ENCODE data around the gene RXYLT1.
A peak's percentile ranks its signal among the peaks of the same experiment; 100 is the strongest.

Gene RXYLT1

DNA sequence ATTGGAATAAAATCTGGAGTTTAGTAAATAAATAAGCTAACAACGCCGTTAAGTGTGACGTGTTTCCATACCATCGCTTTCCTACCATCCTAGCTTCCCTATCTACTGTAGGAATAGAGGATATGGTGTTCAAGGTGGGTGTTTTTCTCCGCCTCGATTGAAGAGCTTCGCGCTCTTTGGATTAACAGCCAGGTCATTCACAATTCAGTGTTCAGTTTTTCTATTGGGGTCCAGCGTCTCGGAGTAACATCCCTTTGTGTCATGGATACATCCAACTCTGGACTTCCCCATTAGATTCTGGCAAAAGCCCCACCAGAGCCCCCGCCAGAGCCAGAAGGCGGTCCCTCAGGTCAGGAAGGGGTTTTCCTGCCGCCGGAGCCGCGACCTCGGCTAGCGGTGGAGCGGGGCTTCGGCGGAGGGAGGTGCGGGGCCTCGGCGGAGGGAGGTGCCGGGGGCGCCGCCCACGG lies 63.6 kb downstream of the RXYLT1 start:
- no peak for DNase-seq (ENCODE audit: low read depth)

DNA sequence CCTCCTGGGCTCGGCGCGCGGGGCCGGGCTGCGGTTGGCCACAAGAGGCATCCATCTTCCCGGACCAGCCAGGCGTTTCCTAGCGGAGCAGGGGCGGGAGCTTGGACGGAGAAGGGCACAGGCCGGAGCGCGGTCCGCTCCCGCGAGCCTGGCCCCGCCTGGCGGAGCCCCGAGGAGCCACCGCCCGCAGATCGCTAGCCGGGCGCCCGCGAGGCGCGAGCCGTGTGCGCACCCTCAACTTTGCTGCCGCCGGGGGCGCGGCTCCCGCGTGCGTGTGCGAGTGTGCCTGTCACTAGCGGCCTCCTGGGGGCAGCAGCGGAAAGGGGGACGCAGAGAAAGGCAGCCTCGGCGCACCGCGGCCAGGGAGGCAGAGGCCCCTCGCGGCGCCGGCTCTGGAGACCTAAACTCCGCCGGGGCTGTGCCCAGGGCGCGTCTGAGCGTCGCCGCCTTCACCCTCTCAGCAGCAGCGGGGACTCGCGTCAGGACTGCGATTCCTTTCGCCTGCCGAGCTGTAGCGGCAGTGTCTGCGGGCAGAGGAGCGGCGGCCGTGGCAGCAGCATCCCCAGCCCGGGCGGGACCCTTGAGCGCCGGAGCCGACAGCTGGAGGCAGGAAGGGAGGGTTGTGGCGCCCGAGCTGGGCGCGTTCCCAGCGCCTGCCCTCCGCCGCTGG lies 64.1 kb downstream of the RXYLT1 start:
- peak; percentile 53 for DNase-seq (ENCODE audit: low read depth)

GRCh38 chr12:63844391-63845341 lies 65.0 kb downstream of the RXYLT1 start, which contains the start of gene SRGAP1:
Gene SRGAP1 (plus strand): TSS chr12:63844700. CDS start chr12:63844817, 117 bp downstream.
- no peak for DNase-seq (ENCODE audit: low read depth)

DNA sequence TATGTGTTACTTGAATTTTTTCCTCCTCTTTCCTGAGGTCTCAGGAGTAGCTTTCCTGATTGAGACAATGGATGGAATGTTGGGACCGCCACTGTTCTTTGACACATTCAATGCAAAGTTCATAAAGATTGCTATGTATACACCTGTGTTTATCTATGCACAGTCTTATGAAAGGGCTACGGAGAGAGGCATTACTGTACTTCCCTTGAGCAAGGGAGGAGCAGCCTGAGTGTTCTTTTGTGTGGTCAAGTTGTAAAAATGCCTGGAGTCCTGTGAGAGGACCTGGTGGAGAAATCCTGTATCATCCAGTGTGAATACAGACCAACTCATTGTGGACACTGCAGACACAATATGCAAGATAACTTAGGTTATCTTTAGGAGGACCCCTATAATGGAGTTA lies 66.0 kb downstream of the RXYLT1 start:
- no peak for DNase-seq (ENCODE audit: low read depth)

GRCh38 chr12:63846238-63846967 lies 66.7 kb downstream of the RXYLT1 start:
- DNase-seq (ENCODE audit: low read depth), result no peak

DNA sequence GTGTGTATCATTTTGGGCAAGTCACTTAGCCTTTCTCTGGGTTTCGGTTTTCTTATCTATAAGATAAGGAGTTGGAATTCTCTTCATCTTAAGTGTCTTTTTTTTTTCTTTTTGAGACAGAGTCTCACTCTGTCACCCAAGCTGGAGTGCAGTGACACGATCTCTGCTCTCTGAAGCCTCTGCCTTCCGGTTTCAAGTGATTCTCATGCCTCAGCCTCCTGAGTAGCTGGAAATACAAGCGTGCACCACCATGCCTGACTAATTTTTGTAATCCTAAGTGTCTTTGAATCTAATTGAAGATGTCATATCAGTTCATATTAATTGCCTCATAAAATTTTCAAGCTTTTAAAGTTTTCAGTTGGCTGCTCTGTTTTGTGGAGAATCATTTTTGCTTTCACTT lies 68.7 kb downstream of the RXYLT1 start:
- no peak for DNase-seq (ENCODE audit: low read depth)

GRCh38 chr12:63849106-63849620 lies 69.5 kb downstream of the RXYLT1 start:
- no peak for DNase-seq (ENCODE audit: low read depth)

DNA sequence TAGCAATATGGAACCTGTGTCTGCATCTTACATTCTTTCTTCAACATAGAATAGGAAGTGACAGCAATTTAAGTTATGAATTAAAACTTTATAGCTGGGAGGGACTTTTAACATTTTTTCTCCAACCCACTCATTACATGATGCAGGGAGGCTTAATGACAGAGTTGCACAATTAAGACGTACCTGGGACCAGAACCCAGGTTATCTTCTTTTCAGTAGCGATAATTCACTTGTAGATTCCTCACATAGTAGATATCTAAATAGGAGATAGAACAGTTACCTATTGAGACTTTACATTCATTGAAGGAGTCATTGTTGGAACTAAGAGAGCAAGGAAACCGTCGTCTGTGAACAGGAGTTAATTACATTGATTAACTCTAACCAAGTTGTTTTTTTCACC lies 69.9 kb downstream of the RXYLT1 start:
- no peak for DNase-seq (ENCODE audit: low read depth)

- no peak for DNase-seq (ENCODE audit: low read depth)
These were observed 74.3 kb downstream of the RXYLT1 start for GRCh38 chr12:63853978-63854377.

DNA sequence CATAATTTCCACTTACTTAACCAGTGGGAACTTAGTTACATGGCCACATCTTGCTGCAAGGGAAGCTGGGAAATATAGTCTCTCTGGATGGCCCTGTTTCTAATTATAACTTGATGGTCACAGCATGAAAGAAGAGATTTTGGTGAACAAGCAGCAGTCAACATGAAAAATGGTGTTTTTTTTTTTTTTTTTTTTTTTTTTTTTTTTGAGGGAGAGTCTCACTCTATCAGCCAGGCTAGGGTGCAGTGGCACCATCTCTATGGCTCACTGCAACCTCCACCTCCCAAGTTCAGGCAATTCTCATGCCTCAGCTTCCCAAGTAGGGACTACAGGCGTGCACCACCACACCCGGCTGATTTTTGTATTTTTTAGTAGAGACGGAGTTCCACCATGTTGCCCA lies 75.6 kb downstream of the RXYLT1 start:
- DNase-seq (ENCODE audit: low read depth), result no peak

DNA sequence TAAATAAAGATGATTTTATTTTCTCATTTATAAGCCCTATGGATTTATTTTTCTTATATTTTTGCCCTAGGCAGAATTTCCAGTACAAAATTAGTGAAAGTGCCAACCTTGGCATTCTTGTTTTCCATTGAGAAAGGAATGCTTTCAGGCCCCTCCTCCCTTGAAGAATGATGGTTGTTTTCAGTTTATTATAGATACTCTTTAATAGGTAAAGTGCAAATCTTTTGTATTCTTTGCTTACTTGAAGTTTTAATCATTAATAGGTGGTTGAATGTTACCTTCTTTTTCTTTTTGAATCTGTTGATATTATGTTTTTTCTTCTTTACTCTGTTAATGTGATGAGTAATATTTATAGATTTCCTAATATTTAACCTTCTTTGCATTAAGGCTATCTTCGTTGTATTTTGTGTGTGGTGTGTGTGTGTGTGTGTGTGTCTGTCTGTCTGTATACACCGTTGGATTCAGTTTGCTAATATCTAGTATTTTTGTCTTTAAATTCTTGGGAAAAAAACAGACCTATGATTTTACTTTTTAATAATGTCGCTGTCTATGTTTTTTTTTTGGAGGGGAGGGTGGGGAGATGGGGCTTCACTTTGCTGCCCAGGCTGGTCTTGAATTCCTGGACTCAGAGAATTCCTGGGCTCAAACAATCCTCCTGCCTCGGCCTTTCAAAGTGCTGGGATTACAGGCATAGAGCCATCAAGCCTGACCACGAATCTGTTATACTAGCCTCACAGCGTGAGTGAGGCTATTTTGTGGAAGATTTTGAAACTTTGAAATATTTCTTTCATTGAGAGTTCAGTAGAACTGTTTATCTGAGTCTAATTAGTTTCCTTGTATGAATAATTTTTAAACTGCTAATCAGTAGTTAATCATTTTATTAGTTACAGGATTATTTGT lies 78.3 kb downstream of the RXYLT1 start:
- DNase-seq (ENCODE audit: low read depth), result no peak

Measured in stimulated activated CD8-positive, alpha-beta memory T cell treated with anti-CD3 and anti-CD28 coated beads, Interleukin-7, amount 100 ng/mL, for 24 hours (primary cell).